ENCODE data around the gene CSNK1D. TPM values are rescaled to one million over a fixed set of nuclear protein-coding genes. Genes with fewer than 3 reads are reported as not detected.
A peak's percentile ranks its signal among the peaks of the same experiment; 100 is the strongest.

The CSNK1D gene
- total RNA-seq, 1 experiment from 2014 or later, result 137 TPM

DNA sequence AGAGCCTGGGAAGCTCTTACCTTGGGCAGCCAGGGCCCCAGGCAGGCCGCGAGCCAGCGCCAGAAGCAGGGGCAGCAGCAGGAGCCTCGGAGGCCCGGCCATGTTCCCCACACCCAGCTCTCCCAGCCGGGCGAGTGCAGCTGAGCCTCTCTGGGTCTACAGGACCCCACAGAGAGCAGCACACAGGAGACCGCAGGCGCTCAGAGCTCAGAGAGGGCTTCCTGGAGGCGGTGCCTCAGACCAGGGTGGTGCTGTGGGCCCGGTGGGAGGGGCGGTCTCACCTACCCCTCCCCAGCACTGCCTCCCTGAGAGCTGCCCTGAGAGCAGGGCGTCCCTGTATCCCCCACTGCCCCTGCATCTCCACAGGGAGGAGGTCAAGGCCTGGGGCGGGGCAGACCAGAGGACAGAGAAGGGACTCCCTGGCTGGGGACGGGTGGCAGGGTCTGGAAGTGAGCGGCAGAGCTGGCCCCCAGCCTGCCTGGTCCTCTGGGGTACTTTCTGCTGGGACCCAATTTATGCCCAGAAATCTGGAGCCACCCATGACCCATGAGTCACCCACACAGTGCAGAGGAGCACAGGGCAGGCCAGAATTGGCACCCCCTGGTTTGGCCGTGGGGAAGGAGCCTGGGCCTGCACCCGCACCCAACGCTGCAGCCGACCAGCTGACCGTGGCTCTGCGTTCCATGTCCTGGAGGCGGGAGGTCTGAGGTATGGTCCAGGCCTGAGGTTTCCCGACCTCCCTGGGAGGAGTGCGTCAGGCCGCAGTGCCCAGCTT lies 44.1 kb upstream of the CSNK1D start, which contains the start of gene CD7:
Gene CD7, minus strand, starts transcription at position 215 of the 775 bp plus-strand sequence. Its CDS starts 113 bp downstream, at position 102.
- Histone ChIP-seq H3K23me2 (ENCODE audit: insufficient read length, low read depth, low read length, poor library complexity, severe bottlenecking) (peaks cover 3% of the 10 kb centered on the region), H3K27ac (ENCODE audit: insufficient read length, low read depth, low read length) (no peak within 1 kb of the TSS), H3K4ac (ENCODE audit: low read depth, low read length) (no peak within 1 kb of the TSS), H4K8ac (replicated peaks; ENCODE audit: insufficient read length, low read depth, low read length) (no peak within 1 kb of the TSS), H3K79me1 (ENCODE audit: insufficient read depth, low read depth, low read length, poor library complexity, severe bottlenecking) (no peaks in the 10 kb centered on the region), H4K5ac (ENCODE audit: insufficient read length, low read depth, low read length) (no peak within 1 kb of the TSS), H2BK15ac (ENCODE audit: low read depth, low read length) (no peak within 1 kb of the TSS), H3K79me2 (ENCODE audit: insufficient read depth, low read length) (no peaks in the 10 kb centered on the region), H3K4me1 (ENCODE audit: insufficient read depth, low read length) (no peaks in the 10 kb centered on the region), H3K9me3 (ENCODE audit: control insufficient read depth, low read depth, low read length) (no peaks in the 10 kb centered on the region), H3K9ac (ENCODE audit: extremely low read depth, insufficient read length, low read length) (no peak within 1 kb of the TSS), H3T11ph (ENCODE audit: low read length) (no peak within 1 kb of the TSS), H2BK5ac (ENCODE audit: insufficient read length, low read length) (no peak within 1 kb of the TSS), H3K4me2 (ENCODE audit: insufficient read depth, insufficient read length, low read length) (no peak within 1 kb of the TSS), H3K18ac (ENCODE audit: insufficient read length, low read depth, low read length) (no peak within 1 kb of the TSS), H4K91ac (ENCODE audit: insufficient read length, low read depth, low read length) (no peak within 1 kb of the TSS), H2AFZ (ENCODE audit: low read length) (no peak within 1 kb of the TSS), H4K20me1 (ENCODE audit: control insufficient read depth, insufficient read depth, insufficient read length) (peaks cover 6% of the 10 kb centered on the region), H3K23ac (ENCODE audit: insufficient read length, low read depth, low read length) (no peak within 1 kb of the TSS), H2BK120ac (ENCODE audit: low read depth, low read length, poor library complexity, severe bottlenecking) (no peak within 1 kb of the TSS), H3K14ac (ENCODE audit: insufficient read depth, low read length) (no peak within 1 kb of the TSS; the same call in 1 of the 2 replicates), H2BK12ac (ENCODE audit: insufficient read length, low read depth, low read length) (no peak within 1 kb of the TSS), H2BK20ac (ENCODE audit: low read depth, low read length, poor library complexity, severe bottlenecking) (no peak within 1 kb of the TSS), H3K56ac (ENCODE audit: insufficient read length, low read depth, low read length) (no peak within 1 kb of the TSS), H3K27me3 (ENCODE audit: insufficient read depth, low read length) (no peaks in the 10 kb centered on the region), H2AK5ac (ENCODE audit: insufficient read length, low read length) (no peak within 1 kb of the TSS)
- Mint-ChIP-seq H3K36me3 (ENCODE audit: insufficient read depth in 1 of 3, low read depth in 3 of 3) (no peaks in the 10 kb centered on the region), H3K4me3 (peak within 1 kb of the TSS in 1 of 2 experiments; percentile 26; a peak in 1 of 5 replicates), H3K27ac (no peak within 1 kb of the TSS), H3K9me3 (no peaks in the 10 kb centered on the region), H3K4me1 (peaks cover 5 to 15% of the 10 kb centered on the region in 2 experiments), H3K27me3 (ENCODE audit: low read depth) (peaks cover 23% of the 10 kb centered on the region)
- WGBS (ENCODE audit: extremely low coverage, insufficient read length, low lambda C conversion rate), result no CpG with 5 or more reads among the region's 26 CpGs
- TF ChIP-seq, protein P1, sequence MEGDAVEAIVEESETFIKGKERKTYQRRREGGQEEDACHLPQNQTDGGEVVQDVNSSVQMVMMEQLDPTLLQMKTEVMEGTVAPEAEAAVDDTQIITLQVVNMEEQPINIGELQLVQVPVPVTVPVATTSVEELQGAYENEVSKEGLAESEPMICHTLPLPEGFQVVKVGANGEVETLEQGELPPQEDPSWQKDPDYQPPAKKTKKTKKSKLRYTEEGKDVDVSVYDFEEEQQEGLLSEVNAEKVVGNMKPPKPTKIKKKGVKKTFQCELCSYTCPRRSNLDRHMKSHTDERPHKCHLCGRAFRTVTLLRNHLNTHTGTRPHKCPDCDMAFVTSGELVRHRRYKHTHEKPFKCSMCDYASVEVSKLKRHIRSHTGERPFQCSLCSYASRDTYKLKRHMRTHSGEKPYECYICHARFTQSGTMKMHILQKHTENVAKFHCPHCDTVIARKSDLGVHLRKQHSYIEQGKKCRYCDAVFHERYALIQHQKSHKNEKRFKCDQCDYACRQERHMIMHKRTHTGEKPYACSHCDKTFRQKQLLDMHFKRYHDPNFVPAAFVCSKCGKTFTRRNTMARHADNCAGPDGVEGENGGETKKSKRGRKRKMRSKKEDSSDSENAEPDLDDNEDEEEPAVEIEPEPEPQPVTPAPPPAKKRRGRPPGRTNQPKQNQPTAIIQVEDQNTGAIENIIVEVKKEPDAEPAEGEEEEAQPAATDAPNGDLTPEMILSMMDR (conservative IDR thresholded peaks at IDR 0.05), result no peak
- DNase-seq, result no peak

Measured in H9 (cell line).